Measurements from ENCODE around the gene MED13.

Gene MED13

GRCh38 chr17:62109378-62109902 lies 44.4 kb upstream of the MED13 start:
- peak; percentile 75 for DNase-seq (ENCODE audit: low read depth)
- H3K4me3 ChIP-seq (ENCODE audit: low read length) = no peak overlapping the region
- peak; percentile 82 for TF ChIP-seq CTCF (conservative IDR thresholded peaks at IDR 0.05; ENCODE audit: low read length)

GRCh38 chr17:62105861-62106260 lies 40.8 kb upstream of the MED13 start:
- DNase-seq (ENCODE audit: low read depth) = no peak
- no peak overlapping the region for H3K4me3 ChIP-seq (ENCODE audit: low read length)
- TF ChIP-seq CTCF (conservative IDR thresholded peaks at IDR 0.05; ENCODE audit: low read length) = no peak

GRCh38 chr17:62105357-62105756 lies 40.3 kb upstream of the MED13 start:
- no peak overlapping the region for H3K4me3 ChIP-seq (ENCODE audit: low read length)
- no peak for TF ChIP-seq CTCF (conservative IDR thresholded peaks at IDR 0.05; ENCODE audit: low read length)
- DNase-seq (ENCODE audit: low read depth) = no peak

- DNase-seq (ENCODE audit: low read depth) = no peak
- no peak for TF ChIP-seq CTCF (conservative IDR thresholded peaks at IDR 0.05; ENCODE audit: low read length)
- no peak overlapping the region for H3K4me3 ChIP-seq (ENCODE audit: low read length)
These were observed 36.4 kb upstream of the MED13 start for GRCh38 chr17:62101515-62101914.

GRCh38 chr17:62101090-62101489 lies 36.0 kb upstream of the MED13 start:
- TF ChIP-seq CTCF (conservative IDR thresholded peaks at IDR 0.05; ENCODE audit: low read length) = no peak
- H3K4me3 ChIP-seq (ENCODE audit: low read length) = no peak overlapping the region
- DNase-seq (ENCODE audit: low read depth) = no peak

GRCh38 chr17:62100055-62100454 lies 35.0 kb upstream of the MED13 start:
- no peak for DNase-seq (ENCODE audit: low read depth)
- TF ChIP-seq CTCF (conservative IDR thresholded peaks at IDR 0.05; ENCODE audit: low read length) = no peak
- H3K4me3 ChIP-seq (ENCODE audit: low read length) = no peak overlapping the region

- no peak for TF ChIP-seq CTCF (conservative IDR thresholded peaks at IDR 0.05; ENCODE audit: low read length)
- DNase-seq (ENCODE audit: low read depth) = no peak
- H3K4me3 ChIP-seq (ENCODE audit: low read length) = no peak overlapping the region
These were observed 34.5 kb upstream of the MED13 start for GRCh38 chr17:62099532-62099931.

All from AG10803 (cell line).